ENCODE measurements around the gene CNOT4. TPM values are rescaled to one million over a fixed set of nuclear protein-coding genes. Genes with fewer than 3 reads are reported as not detected.
A peak's percentile ranks its signal among the peaks of the same experiment; 100 is the strongest.
"Not testable (repeated sequence)": the region's sequence is repeated elsewhere in the genome, so short reads cannot be mapped to it uniquely, and the experiment has no call there.

Gene CNOT4
- total RNA-seq, 1 donor from 2014 or later, result 32.1 TPM

- Mint-ChIP-seq H3K27me3 (no peaks in the 10 kb centered on the region), H3K4me3 (no peak overlapping the region), H3K9me3 (no peaks in the 10 kb centered on the region), H3K4me1 (ENCODE audit: unreplicated experiment) (peaks cover 12% of the 10 kb centered on the region), H3K27ac (no peak overlapping the region), H3K36me3 (no peaks in the 10 kb centered on the region)
- DNase-seq (ENCODE audit: extremely low spot score, unreplicated experiment), result no peak
- TF ChIP-seq, protein P1, sequence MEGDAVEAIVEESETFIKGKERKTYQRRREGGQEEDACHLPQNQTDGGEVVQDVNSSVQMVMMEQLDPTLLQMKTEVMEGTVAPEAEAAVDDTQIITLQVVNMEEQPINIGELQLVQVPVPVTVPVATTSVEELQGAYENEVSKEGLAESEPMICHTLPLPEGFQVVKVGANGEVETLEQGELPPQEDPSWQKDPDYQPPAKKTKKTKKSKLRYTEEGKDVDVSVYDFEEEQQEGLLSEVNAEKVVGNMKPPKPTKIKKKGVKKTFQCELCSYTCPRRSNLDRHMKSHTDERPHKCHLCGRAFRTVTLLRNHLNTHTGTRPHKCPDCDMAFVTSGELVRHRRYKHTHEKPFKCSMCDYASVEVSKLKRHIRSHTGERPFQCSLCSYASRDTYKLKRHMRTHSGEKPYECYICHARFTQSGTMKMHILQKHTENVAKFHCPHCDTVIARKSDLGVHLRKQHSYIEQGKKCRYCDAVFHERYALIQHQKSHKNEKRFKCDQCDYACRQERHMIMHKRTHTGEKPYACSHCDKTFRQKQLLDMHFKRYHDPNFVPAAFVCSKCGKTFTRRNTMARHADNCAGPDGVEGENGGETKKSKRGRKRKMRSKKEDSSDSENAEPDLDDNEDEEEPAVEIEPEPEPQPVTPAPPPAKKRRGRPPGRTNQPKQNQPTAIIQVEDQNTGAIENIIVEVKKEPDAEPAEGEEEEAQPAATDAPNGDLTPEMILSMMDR (conservative IDR thresholded peaks at IDR 0.05), result no peak
Observed at GRCh38 chr7:135449436-135449835, 60.5 kb downstream of the CNOT4 start.

DNA sequence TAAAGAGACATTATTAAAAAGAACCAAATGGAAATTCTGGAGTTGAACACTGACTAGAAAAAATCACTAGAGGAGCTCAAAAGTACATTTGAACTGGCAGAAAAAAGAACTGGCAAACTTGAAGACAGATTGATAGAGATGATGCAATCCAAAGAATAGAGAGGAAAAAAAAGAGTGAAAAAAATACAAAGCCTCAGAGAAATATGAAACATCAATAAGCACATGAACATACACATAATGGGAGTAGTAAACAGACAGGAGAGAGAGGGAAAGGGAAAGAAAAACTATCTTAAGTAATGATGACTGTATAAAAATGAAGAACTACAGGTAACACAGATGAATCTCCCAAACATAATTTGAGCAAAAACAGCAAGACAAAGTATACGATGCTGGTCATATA lies 61.1 kb downstream of the CNOT4 start:
- Mint-ChIP-seq H3K4me3 (no peak overlapping the region), H3K9me3 (no peaks in the 10 kb centered on the region), H3K36me3 (no peaks in the 10 kb centered on the region), H3K4me1 (ENCODE audit: unreplicated experiment) (peaks cover 12% of the 10 kb centered on the region), H3K27me3 (no peaks in the 10 kb centered on the region), H3K27ac (peak overlapping the region; percentile 0)
- DNase-seq (ENCODE audit: extremely low spot score, unreplicated experiment), result no peak
- TF ChIP-seq, protein P1 (conservative IDR thresholded peaks at IDR 0.05), result no peak

DNA sequence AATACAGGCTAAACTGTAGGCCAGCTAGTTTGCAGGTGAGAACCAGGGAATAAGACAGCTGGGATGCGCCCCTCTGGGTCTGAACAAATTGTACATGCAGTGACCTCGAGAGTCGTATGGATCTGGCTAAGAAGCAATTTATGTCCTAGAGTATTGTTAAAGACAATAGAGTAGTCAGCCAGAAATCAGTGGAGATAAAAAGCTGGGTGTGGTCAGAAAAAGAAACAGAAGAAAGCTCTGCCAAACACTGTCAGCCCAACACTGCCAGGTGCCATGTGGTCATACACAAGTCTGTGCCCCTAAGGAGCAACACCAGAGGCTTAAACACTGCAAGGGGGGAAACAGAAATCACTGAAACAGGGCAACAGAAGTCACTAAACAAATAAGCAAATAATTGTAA lies 62.2 kb downstream of the CNOT4 start:
- DNase-seq (ENCODE audit: extremely low spot score, unreplicated experiment), result no peak
- peaks cover 12% of the 10 kb centered on the region for H3K4me1 Mint-ChIP-seq (ENCODE audit: unreplicated experiment)
- H3K27me3 Mint-ChIP-seq, result no peaks in the 10 kb centered on the region
- H3K4me3 Mint-ChIP-seq, result no peak overlapping the region
- H3K36me3 Mint-ChIP-seq, result no peaks in the 10 kb centered on the region
- H3K9me3 Mint-ChIP-seq, result no peaks in the 10 kb centered on the region
- TF ChIP-seq, protein P1 (conservative IDR thresholded peaks at IDR 0.05), result no peak
- H3K27ac Mint-ChIP-seq, result peak overlapping the region; percentile 46

DNA sequence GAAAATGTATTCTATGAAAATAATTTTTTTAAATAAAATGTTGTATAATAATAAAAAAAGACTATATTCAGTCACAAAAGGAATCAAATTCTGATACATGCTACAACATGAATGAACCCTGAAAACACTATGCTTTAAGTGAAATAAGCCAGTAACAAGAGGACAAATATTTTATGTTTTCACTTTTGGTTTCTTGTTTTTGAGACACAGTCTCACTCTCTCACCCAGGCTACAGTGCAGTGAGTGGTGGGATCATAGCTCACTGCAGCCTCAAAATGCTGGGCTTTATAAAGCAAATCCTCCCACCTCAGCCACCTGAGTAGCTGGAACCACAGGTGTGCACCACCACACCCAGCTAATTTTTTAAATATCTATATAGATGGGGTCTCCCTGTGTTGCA lies 64.2 kb downstream of the CNOT4 start:
- Mint-ChIP-seq H3K4me3 (no peak overlapping the region), H3K9me3 (no peaks in the 10 kb centered on the region), H3K4me1 (ENCODE audit: unreplicated experiment) (peaks cover 12% of the 10 kb centered on the region), H3K27me3 (no peaks in the 10 kb centered on the region), H3K27ac (no peak overlapping the region), H3K36me3 (no peaks in the 10 kb centered on the region)
- no peak for DNase-seq (ENCODE audit: extremely low spot score, unreplicated experiment)
- TF ChIP-seq, protein P1 (conservative IDR thresholded peaks at IDR 0.05), result no peak

DNA sequence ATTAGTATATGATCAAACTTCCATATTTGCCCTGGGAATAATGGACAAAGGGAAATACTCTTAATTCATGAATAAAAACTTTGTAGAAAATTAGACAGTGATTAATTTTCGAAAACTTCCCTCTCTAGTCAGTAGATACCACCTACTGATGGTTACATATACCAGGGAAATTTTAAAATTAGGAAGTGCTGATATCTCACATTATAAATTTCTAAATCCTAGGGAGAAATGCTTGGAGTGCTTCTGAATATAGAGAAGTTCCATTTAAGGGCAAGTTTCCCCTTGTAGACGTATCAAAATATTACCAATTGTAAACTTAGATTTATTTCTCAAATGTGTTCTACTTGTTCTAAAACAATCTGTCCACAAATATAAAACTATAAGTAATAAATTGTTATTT lies 64.6 kb downstream of the CNOT4 start:
- not testable (repeated sequence) for H3K36me3 Mint-ChIP-seq

DNA sequence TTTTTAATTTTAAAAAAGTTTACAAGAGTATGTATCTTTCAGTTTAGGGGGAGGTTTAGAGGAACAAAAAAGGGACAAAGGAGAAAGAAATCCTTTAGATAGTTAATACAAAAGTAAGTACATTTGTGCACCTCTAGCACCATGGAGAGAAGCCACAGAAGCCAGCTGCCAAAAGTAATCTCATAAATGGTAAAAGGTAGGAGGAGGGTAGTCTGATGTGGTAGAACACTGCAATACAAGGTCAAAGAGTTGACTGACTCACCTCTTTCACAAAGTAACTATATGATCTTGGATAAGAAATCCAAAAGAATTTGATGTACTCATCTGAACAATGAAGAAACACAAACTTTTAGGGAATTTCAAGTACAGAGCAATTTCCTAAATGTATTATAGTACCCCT lies 68.1 kb downstream of the CNOT4 start:
- DNase-seq (ENCODE audit: extremely low spot score, unreplicated experiment), result no peak
- no peak overlapping the region for H3K4me3 Mint-ChIP-seq

More for the DNA sequence above, 64.6 kb downstream of the CNOT4 start:
- H3K27me3 Mint-ChIP-seq; DNase-seq (ENCODE audit: extremely low spot score, unreplicated experiment); H3K9me3 Mint-ChIP-seq; H3K27ac Mint-ChIP-seq; H3K4me3 Mint-ChIP-seq: not testable (repeated sequence)
- peaks cover 12% of the 10 kb centered on the region for H3K4me1 Mint-ChIP-seq (ENCODE audit: unreplicated experiment)

More for the DNA sequence above, 68.1 kb downstream of the CNOT4 start:
- Mint-ChIP-seq H3K4me1 (ENCODE audit: unreplicated experiment) (no peaks in the 10 kb centered on the region), H3K27me3 (no peaks in the 10 kb centered on the region), H3K9me3 (no peaks in the 10 kb centered on the region), H3K27ac (no peak overlapping the region), H3K36me3 (peaks cover 6% of the 10 kb centered on the region)
- TF ChIP-seq, protein P1 (conservative IDR thresholded peaks at IDR 0.05), result no peak

Measured in type B pancreatic cell (in vitro differentiated cells).